H54 (cell line): ENCODE results near the gene TMC7.
"Not testable (repeated sequence)": the region's sequence is repeated elsewhere in the genome, so short reads cannot be mapped to it uniquely, and the experiment has no call there.

ENCODE experiments used
- DNase-seq: peaks from one replicate; pipeline ENCODE4 v3.0.0; 2011; ENCODE audit warnings: low spot score, mixed read lengths; ENCODE audit not compliant: insufficient read length
- FAIRE-seq: peaks from 3 replicates; lab custom pipeline; 2011; peaks lifted over from hg19 to GRCh38; lab: Jason Lieb, UNC
- POLR2A ChIP-seq: IDR thresholded peaks from 2 replicates; pipeline ENCODE4 v1.6.1; 2011; ENCODE audit warnings: low read depth, mild to moderate bottlenecking, low read length

TMC7 gene

GRCh38 chr16:18983565-18984434 is at the start of gene TMC7:
Gene TMC7, plus strand, starts transcription at chr16:18983934. Its CDS starts 130 bp downstream, at chr16:18984064.
- TF ChIP-seq POLR2A: no peak
- no peak for FAIRE-seq
- DNase-seq: peak; percentile 86

DNA sequence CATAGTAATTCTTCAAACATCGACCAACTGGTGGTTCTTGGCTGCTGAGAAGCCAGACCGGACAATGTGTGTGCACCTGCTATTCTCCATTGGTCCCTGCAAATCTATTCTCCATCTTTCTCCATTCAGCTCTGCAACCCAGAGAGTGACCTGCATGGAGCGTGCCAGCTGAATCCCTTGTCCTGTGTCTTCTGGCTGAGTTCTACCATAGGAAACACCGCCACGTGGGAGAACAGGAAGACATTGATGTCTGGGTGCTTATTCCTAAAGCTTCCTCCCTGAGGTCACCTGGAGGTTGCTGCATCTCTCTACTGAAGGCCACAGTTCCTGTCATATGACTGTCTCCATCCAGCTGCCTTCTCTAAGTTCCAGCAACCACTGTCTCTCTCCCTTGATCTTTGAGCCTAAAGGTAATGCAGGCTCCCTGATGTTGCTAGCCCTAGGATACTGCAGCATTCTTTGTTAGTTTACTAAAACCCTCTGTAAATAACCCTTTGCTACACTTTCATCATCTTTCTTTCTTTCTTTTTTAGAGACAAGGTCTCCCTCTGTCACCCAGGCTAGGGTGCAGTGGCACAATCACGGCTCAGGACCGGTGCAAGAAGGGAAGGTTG is 46.9 kb upstream of the TMC7 start:
- DNase-seq (no peak), FAIRE-seq (no peak)
- no peak for TF ChIP-seq POLR2A

- TF ChIP-seq POLR2A: no peak
- DNase-seq (no peak), FAIRE-seq (no peak)
Measured at GRCh38 chr16:18937390-18937789, 46.3 kb upstream of the TMC7 start.

- FAIRE-seq (no peak), DNase-seq (no peak)
- no peak for TF ChIP-seq POLR2A
Measured at GRCh38 chr16:18938986-18939385, 44.7 kb upstream of the TMC7 start.

GRCh38 chr16:18941471-18941870 is 42.3 kb upstream of the TMC7 start:
- FAIRE-seq: no peak
- TF ChIP-seq POLR2A: no peak
- DNase-seq: no peak

- FAIRE-seq (no peak), DNase-seq (no peak)
- TF ChIP-seq POLR2A: no peak
Measured at GRCh38 chr16:18942061-18942460, 41.7 kb upstream of the TMC7 start.

- no peak for TF ChIP-seq POLR2A
- DNase-seq (no peak), FAIRE-seq (no peak)
Measured at GRCh38 chr16:18943414-18943813, 40.3 kb upstream of the TMC7 start.

- TF ChIP-seq POLR2A: no peak
- DNase-seq (no peak), FAIRE-seq (no peak)
Measured at GRCh38 chr16:18945233-18945632, 38.5 kb upstream of the TMC7 start.

DNA sequence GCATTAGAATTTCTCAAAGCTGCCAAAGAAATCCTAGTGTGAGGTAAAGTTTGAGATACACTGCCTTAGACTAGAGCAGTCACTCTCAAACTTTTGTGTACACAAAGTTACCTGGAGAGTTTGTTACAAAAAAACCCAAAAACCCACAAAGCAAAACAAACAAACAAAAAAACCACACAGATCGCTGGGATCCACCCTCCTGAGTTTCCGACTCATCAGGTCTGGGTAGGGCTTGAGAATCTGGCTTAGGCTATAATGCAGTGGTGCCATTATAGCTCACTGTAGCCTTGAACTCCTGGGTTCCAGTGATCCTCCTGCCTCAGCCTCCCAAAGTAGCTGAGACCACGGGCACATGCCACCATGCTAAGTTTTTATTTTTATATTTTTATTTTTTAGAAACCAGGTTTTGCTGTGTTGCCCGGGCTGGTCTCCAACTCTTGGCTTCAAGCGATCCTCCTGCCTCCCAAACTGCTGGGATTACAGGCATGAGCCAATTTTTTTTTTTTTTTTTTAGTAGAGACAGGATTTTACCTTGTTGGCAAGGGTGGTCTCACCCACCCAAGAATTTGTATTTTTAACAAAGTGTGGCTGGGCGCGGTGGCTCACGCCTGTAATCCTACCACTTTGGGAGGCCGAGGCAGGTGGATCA is 35.2 kb upstream of the TMC7 start:
- no peak for TF ChIP-seq POLR2A
- no peak for FAIRE-seq
- no peak for DNase-seq

- no peak for FAIRE-seq
- no peak for DNase-seq
- no peak for TF ChIP-seq POLR2A
Measured at GRCh38 chr16:18950469-18951185, 33.1 kb upstream of the TMC7 start.

GRCh38 chr16:18953547-18953946 is 30.2 kb upstream of the TMC7 start:
- no peak for FAIRE-seq
- TF ChIP-seq POLR2A: no peak
- no peak for DNase-seq

- FAIRE-seq, DNase-seq: not testable (repeated sequence)
Measured at GRCh38 chr16:18955874-18956580, 27.7 kb upstream of the TMC7 start.

DNA sequence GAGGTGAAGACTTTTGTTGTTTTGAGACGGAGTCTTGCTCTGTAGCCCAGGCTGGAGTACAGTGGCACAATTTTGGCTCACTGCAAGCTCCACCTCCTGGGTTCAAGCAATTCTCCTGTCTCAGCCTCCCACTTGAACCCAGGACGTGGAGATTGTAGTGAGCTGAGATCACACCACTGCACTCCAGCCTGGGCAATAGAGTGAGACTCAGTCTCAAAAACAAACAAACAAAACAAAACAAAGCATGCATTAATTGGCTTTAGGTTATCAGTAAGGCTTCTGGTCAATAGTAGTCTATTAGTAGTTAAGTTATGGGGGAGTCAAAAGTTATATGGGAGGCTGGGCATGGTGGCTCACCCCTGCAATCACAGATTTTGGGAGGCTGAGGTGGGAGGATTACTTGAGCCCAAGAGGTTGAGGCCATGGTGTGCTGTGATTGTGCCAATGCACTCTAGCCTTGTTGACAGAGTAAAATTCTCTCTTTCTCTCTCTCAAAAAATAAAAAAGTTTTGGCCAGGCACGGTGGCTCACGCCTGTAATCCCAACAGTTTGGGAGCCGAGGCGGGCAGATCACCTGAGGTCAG is 27.0 kb upstream of the TMC7 start:
- FAIRE-seq, DNase-seq: not testable (repeated sequence)
